Measurements from ENCODE around the gene NT5C2.
A peak's percentile ranks its signal among the peaks of the same experiment; 100 is the strongest.

Gene NT5C2

DNA sequence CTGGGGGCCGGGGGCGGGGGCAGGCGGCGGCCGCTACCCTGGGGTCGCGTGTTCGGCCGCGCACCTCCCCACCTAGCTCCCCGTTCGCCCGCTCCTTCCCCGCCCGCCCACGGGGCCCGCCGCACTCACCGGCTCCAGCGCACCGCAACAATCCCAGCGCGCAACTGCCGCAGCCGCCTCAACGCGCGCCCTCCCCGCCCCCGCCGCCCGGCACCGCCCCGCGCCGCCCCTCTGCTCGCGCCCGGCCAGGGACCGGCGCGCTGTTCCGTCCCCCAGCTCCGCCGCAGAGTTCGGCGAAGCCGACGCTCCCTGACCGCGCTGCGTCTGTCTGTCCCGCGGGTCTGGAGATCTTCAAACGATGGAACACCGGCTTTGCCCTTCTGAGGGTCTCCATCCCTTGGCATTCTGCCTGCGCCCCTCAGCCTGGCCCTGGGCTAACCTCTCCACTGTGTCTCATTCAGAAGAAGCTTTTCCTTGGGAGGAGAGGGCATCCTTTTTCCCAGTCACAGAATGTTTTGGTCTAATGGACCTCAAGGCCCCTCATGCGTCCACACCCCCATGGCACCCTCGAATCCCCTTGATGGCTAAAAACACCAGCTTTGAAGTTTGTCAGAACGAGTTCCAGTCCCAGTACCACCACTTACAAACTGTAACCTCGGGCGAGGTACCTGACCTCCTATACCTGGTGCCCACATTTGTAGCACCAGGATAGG lies at the start of gene NT5C2:
NT5C2 (minus strand) TSS at position 166 of the 713 bp plus-strand sequence. CDS start 18,314 bp downstream, outside the sequence.
- Histone ChIP-seq H3K9me3 (ENCODE audit: control insufficient read depth, insufficient read depth, low read length) (no peaks in the 10 kb centered on the region), H3K36me3 (ENCODE audit: control insufficient read depth, insufficient read depth, low read length) (no peaks in the 10 kb centered on the region), H3K4me1 (ENCODE audit: control insufficient read depth, insufficient read depth, low read length) (peaks cover 5% of the 10 kb centered on the region; the same call in 1 of the 2 replicates), H3K4me3 (ENCODE audit: low read length) (peak within 1 kb of the TSS; percentile 93), H3K27ac (ENCODE audit: low read length) (no peak within 1 kb of the TSS), H3K27me3 (ENCODE audit: control insufficient read depth, insufficient read depth, low read length) (no peaks in the 10 kb centered on the region)
- WGBS (ENCODE audit: insufficient coverage, insufficient read length) = no CpG with 5 or more reads among the region's 62 CpGs
- no peak for DNase-seq (ENCODE audit: low read depth, low spot score)

DNA sequence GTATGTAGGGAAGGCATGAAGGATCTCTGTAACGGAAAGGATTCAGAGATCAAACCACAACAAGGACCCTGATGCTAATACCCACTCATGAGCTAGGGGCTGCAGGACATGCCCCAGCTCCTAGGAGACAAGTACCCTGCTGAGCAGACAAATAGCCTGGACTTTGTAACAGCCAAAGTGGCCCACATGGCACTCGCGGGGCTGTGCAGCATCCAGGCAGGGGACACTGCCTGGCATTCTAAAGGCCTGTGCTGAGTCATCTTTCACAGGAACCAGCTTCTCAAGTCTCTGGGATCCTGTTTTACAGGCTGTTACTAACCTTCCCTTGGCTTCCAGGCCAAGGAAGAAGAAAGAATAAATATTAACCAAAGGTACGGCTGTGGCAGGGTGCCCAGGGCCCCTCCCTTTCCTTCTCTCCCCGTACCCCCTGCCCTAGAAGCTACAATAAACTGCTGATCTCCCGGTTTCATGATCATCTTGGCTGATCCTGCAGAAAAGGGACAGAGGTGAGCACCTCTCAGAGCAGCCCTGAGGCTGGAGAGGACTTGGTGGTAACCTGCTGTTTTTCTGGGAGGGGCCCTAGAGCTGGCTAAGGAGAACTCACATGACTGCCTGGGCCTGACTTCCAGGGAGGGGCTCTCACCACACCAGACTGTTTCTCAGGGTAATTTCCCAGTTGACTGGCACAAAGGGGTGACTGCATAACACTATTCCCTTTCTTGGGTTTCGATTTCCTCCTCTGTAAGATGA lies 48.4 kb upstream of the NT5C2 start:
- no peak for DNase-seq (ENCODE audit: low read depth, low spot score)

DNA sequence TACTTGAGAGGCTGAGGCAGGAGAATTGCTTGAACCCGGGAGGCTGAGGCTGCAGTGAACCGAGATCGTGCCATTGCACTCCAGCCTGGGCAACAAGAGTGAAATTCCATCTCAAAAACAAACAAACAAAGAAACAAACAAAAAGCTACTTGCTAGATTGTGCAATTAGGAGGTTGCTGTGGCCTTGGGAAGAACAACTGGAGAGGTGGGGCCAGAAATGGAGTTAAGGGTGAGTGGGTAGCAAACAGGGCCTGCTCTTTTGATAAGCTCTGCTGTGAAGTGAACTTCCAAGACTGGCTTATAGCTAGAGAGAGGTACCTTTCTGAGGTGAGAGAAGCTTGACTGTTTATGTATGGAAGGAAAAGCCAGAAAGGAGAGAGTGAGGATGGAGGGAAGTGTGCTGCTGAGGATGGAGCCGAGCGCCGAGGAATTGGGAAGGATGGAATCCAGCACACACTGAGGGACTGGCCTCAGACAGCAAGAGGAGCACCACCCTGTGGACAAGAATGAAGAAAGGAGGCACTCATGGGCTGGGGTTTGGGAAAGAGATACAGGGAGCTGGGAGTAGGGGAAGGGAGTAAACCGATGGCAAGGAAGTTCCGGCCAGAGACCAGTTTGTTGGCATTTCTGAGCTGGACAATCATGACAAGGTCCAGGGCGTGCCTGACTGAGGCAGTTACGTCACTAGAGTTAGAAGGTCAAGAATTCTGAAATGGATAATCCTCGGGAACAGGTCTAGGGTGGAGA lies 45.6 kb upstream of the NT5C2 start:
- Histone ChIP-seq H3K36me3 (ENCODE audit: control insufficient read depth, insufficient read depth, low read length) (no peaks in the 10 kb centered on the region), H3K27ac (ENCODE audit: low read length) (no peak overlapping the region), H3K4me3 (ENCODE audit: low read length) (no peak overlapping the region), H3K27me3 (ENCODE audit: control insufficient read depth, insufficient read depth, low read length) (no peaks in the 10 kb centered on the region), H3K4me1 (ENCODE audit: control insufficient read depth, insufficient read depth, low read length) (0 out of 2 replicates have a peak, but pooled peaks cover 2% of the 10 kb centered on the region), H3K9me3 (ENCODE audit: control insufficient read depth, insufficient read depth, low read length) (no peaks in the 10 kb centered on the region)
- whole genome bisulfite sequencing (ENCODE audit: insufficient coverage, insufficient read length) = no CpG with 5 or more reads among the region's 11 CpGs
- DNase-seq (ENCODE audit: low read depth, low spot score) = no peak

More for the DNA sequence above, 48.4 kb upstream of the NT5C2 start:
- no CpG with 5 or more reads among the region's 7 CpGs for WGBS (ENCODE audit: insufficient coverage, insufficient read length)
- Histone ChIP-seq H3K36me3 (ENCODE audit: control insufficient read depth, insufficient read depth, low read length) (no peaks in the 10 kb centered on the region), H3K27ac (ENCODE audit: low read length) (no peak overlapping the region), H3K4me3 (ENCODE audit: low read length) (no peak overlapping the region), H3K9me3 (ENCODE audit: control insufficient read depth, insufficient read depth, low read length) (no peaks in the 10 kb centered on the region), H3K27me3 (ENCODE audit: control insufficient read depth, insufficient read depth, low read length) (no peaks in the 10 kb centered on the region), H3K4me1 (ENCODE audit: control insufficient read depth, insufficient read depth, low read length) (0 out of 2 replicates have a peak, but pooled peaks cover 2% of the 10 kb centered on the region)

DNA sequence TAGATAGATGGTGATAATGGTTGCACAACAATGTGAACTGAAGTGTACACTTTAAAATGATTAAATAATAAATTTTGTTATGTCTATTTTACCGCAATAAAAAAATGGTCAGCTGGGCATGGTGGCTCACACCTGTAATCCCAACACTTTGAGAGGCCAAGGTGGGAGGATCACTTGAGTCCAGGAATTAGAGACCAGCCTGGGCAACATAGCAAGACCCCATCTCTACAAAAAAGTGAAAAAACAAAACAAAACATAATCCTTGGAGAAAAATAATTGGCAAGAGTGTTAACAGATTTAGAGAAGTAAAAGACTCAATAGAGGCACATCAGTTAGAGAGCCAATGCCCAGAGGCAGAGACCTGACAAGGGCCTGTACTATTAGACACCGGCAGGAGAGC lies 42.7 kb upstream of the NT5C2 start:
- WGBS (ENCODE audit: insufficient coverage, insufficient read length) = no CpG with 5 or more reads among the region's 2 CpGs
- no peak overlapping the region for H3K4me3 ChIP-seq (ENCODE audit: low read length)
- H3K27ac ChIP-seq (ENCODE audit: low read length) = no peak overlapping the region
- H3K4me1 ChIP-seq (ENCODE audit: control insufficient read depth, insufficient read depth, low read length) = peaks cover 3% of the 10 kb centered on the region; the same call in 1 of the 2 replicates
- no peaks in the 10 kb centered on the region for H3K36me3 ChIP-seq (ENCODE audit: control insufficient read depth, insufficient read depth, low read length)
- no peak for DNase-seq (ENCODE audit: low read depth, low spot score)
- no peaks in the 10 kb centered on the region for H3K27me3 ChIP-seq (ENCODE audit: control insufficient read depth, insufficient read depth, low read length)
- H3K9me3 ChIP-seq (ENCODE audit: control insufficient read depth, insufficient read depth, low read length) = no peaks in the 10 kb centered on the region

DNA sequence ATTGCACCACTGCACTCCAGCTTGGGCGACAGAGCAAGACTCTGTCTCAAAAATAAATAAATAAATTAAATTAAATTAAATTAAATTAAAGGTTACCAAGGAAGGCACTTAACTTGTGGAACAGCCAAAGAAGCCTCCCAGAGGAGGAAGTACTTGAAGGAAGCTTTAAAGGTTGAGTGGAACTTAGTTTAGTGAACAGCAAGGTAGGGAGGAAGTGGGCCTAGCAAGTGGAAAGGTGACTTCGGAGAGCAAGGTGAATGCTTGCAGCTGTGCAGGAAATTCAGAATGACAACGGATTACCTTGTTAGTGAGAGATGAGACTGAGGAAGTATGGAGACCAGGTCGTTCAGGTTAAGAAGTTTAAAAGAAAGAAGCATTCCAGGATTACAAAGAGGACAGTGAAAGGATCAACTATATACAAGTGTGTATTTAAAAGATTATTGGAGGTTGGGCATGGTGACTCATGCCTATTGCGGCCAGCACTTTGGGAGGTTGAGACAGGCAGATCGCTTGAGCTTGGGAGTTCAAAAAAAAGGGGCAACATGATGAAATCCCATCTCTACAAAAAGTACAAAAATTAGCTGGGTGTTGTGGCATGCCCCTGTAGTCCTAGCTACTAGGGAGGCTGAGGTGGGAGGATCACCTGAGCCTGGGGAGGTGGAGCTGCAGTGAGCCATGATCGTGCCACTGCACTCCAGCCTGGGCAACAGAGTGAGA lies 39.9 kb upstream of the NT5C2 start:
- no CpG with 5 or more reads among the region's 7 CpGs for WGBS (ENCODE audit: insufficient coverage, insufficient read length)
- no peak for DNase-seq (ENCODE audit: low read depth, low spot score)
- no peaks in the 10 kb centered on the region for H3K9me3 ChIP-seq (ENCODE audit: control insufficient read depth, insufficient read depth, low read length)
- H3K4me3 ChIP-seq (ENCODE audit: low read length) = no peak overlapping the region
- H3K27me3 ChIP-seq (ENCODE audit: control insufficient read depth, insufficient read depth, low read length) = no peaks in the 10 kb centered on the region
- H3K4me1 ChIP-seq (ENCODE audit: control insufficient read depth, insufficient read depth, low read length) = peaks cover 3% of the 10 kb centered on the region; the same call in 1 of the 2 replicates
- no peaks in the 10 kb centered on the region for H3K36me3 ChIP-seq (ENCODE audit: control insufficient read depth, insufficient read depth, low read length)
- H3K27ac ChIP-seq (ENCODE audit: low read length) = no peak overlapping the region

DNA sequence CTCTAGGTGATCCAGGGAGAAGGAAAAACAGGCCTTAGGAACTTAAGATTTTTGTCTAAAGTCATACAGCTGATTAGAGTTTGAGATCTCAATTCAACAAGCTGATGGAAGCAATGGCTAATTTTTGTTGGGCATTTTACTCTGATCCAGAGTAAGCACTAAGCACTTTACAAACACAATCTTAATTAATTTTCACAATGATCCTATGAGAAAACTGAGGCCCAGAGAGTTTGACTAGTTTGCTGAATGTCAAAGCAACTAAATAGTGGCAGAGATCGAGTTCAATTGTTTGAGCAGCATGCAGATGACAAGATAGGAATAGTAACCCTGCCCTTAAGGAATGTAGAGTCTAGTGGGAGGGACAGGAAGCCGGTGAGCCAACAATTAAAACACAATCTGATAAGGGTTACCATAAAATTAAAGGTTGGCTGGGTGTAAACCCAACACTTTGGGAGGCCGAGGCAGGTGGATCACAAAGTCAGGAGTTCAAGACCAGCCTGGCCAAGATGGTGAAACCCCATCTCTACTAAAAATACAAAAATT lies 39.1 kb upstream of the NT5C2 start:
- no CpG with 5 or more reads among the region's 3 CpGs for WGBS (ENCODE audit: insufficient coverage, insufficient read length)
- H3K27ac ChIP-seq (ENCODE audit: low read length) = no peak overlapping the region

DNA sequence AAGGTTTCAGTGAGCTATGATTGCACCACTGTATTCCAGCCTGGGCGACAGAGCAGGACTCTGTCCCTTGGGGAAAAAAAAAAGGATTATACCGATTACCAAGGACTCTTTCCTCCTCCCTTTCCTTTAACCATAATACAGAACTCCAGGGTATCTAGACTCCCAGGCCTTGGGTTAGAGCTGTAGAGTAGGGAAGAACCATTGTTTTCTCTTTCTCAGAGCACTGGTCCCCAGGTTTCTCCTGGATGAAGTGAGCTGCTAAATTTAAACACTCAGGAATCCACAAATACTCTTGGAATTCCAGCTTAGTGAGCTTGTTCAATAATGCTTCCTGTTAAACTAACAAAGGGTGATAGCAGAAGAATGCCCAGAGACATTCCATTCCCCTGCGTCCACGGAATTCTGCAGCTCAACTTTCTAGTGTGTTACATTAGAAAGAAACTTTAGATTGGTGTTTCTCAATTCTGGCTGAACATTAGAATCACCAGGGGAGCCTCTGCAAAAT lies 38.0 kb upstream of the NT5C2 start:
- WGBS (ENCODE audit: insufficient coverage, insufficient read length) = no CpG with 5 or more reads among the region's 4 CpGs
- H3K4me1 ChIP-seq (ENCODE audit: control insufficient read depth, insufficient read depth, low read length) = peaks cover 3% of the 10 kb centered on the region; the same call in 1 of the 2 replicates
- H3K27ac ChIP-seq (ENCODE audit: low read length) = no peak overlapping the region
- peak; percentile 54 for DNase-seq (ENCODE audit: low read depth, low spot score)
- no peak overlapping the region for H3K4me3 ChIP-seq (ENCODE audit: low read length)
- H3K27me3 ChIP-seq (ENCODE audit: control insufficient read depth, insufficient read depth, low read length) = no peaks in the 10 kb centered on the region
- no peaks in the 10 kb centered on the region for H3K36me3 ChIP-seq (ENCODE audit: control insufficient read depth, insufficient read depth, low read length)
- no peaks in the 10 kb centered on the region for H3K9me3 ChIP-seq (ENCODE audit: control insufficient read depth, insufficient read depth, low read length)

More for the DNA sequence above, 39.1 kb upstream of the NT5C2 start:
- Histone ChIP-seq H3K36me3 (ENCODE audit: control insufficient read depth, insufficient read depth, low read length) (no peaks in the 10 kb centered on the region), H3K4me1 (ENCODE audit: control insufficient read depth, insufficient read depth, low read length) (peaks cover 3% of the 10 kb centered on the region; the same call in 1 of the 2 replicates), H3K4me3 (ENCODE audit: low read length) (no peak overlapping the region), H3K27me3 (ENCODE audit: control insufficient read depth, insufficient read depth, low read length) (no peaks in the 10 kb centered on the region), H3K9me3 (ENCODE audit: control insufficient read depth, insufficient read depth, low read length) (no peaks in the 10 kb centered on the region)
- DNase-seq (ENCODE audit: low read depth, low spot score) = no peak

DNA sequence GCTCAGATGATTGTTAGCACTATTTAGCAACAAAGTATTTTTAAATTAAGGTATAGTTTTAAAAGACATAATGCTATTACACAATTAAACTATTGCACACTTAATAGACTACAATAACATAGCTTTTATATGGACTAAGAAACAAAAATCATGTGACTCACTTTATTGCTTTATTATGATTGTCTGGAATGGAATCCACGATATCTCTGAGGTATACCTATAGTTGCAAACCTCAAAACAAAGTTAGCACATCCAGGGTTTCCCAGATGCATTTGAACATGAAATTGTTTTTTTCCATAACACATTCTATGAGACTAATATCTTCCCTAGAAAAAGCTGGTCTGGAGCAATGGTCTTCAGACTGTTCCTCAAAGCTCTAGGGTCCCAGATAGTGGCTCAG lies 34.3 kb upstream of the NT5C2 start:
- whole genome bisulfite sequencing (ENCODE audit: insufficient coverage, insufficient read length) = no CpG with 5 or more reads among the region's 1 CpG

DNA sequence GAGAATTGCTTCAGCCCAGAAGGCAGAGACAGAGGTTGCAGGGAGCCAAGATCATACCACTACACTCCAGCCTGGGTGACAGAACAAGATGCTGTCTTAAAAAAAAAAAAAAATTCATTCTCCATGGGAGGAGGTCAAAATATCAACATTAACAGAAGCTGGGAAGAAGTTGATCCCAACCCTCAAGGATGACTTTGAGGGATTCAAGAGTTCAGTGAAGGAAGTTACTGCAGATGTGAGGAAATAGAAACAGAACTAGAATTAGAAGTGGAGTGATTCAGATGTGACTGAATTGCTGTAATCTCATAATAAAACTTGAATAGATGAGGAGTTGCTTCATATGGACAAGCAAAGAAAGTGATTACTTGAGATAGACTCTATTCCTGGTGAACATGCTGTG lies 32.9 kb upstream of the NT5C2 start:
- no peak for DNase-seq (ENCODE audit: low read depth, low spot score)
- H3K9me3 ChIP-seq (ENCODE audit: control insufficient read depth, insufficient read depth, low read length) = peaks cover 2% of the 10 kb centered on the region
- H3K4me3 ChIP-seq (ENCODE audit: low read length) = no peak overlapping the region
- H3K27me3 ChIP-seq (ENCODE audit: control insufficient read depth, insufficient read depth, low read length) = no peaks in the 10 kb centered on the region
- H3K36me3 ChIP-seq (ENCODE audit: control insufficient read depth, insufficient read depth, low read length) = no peaks in the 10 kb centered on the region
- H3K4me1 ChIP-seq (ENCODE audit: control insufficient read depth, insufficient read depth, low read length) = peaks cover 2% of the 10 kb centered on the region; the same call in 1 of the 2 replicates
- H3K27ac ChIP-seq (ENCODE audit: low read length) = no peak overlapping the region

More for the DNA sequence above, 34.3 kb upstream of the NT5C2 start:
- H3K36me3 ChIP-seq (ENCODE audit: control insufficient read depth, insufficient read depth, low read length) = no peaks in the 10 kb centered on the region
- DNase-seq (ENCODE audit: low read depth, low spot score) = no peak
- no peak overlapping the region for H3K27ac ChIP-seq (ENCODE audit: low read length)
- H3K4me1 ChIP-seq (ENCODE audit: control insufficient read depth, insufficient read depth, low read length) = peaks cover 2% of the 10 kb centered on the region; the same call in 1 of the 2 replicates
- H3K9me3 ChIP-seq (ENCODE audit: control insufficient read depth, insufficient read depth, low read length) = peaks cover 2% of the 10 kb centered on the region
- no peak overlapping the region for H3K4me3 ChIP-seq (ENCODE audit: low read length)
- H3K27me3 ChIP-seq (ENCODE audit: control insufficient read depth, insufficient read depth, low read length) = no peaks in the 10 kb centered on the region

Measured in iPS DF 6.9 (cell line).